ENCODE results near the gene PDLIM5.

GRCh38 chr4:94495408-94495807 lies 43.7 kb downstream of the PDLIM5 start:
- TF ChIP-seq CTCF (IDR thresholded peaks at IDR 0.05) (no peak), EP300 (IDR thresholded peaks at IDR 0.05; ENCODE audit: low read depth) (no peak), POLR2AphosphoS5 (IDR thresholded peaks at IDR 0.05) (no peak), POLR2A (IDR thresholded peaks at IDR 0.05) (no peak)

Measured in transverse colon (tissue), 4 donors.